GM18873 (cell line): ENCODE data around the gene DLGAP4.

Experiments used
- ATAC-seq: cut with Tn5 transposase; IDR thresholded peaks from one replicate; pipeline ENCODE4 v1.9.1; 2021; ENCODE audit warnings: mild to moderate bottlenecking, moderate library complexity, moderate number of reproducible peaks; ENCODE audit not compliant: unreplicated experiment, low FRiP score

The DLGAP4 gene

DNA sequence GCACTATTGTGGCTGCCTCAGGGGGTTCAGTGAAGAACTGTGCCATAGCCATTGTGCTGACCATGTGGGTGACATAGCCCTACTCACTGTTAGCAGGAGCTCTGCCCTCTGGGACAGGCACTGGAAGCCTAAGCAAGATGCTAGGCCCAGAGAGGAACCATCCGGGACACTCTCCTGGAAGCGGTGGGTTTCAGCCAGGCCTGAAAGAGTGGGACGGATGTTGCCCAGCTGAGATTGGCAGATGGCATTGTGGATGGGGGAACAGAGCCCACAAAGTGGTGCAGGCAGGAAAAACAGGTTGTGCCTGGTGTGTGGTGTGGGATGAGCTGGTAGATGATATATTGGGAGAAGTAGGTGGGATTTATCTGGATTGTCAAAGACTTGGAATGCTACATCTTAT is 40.1 kb downstream of the DLGAP4 start:
- ATAC-seq: no peak

DNA sequence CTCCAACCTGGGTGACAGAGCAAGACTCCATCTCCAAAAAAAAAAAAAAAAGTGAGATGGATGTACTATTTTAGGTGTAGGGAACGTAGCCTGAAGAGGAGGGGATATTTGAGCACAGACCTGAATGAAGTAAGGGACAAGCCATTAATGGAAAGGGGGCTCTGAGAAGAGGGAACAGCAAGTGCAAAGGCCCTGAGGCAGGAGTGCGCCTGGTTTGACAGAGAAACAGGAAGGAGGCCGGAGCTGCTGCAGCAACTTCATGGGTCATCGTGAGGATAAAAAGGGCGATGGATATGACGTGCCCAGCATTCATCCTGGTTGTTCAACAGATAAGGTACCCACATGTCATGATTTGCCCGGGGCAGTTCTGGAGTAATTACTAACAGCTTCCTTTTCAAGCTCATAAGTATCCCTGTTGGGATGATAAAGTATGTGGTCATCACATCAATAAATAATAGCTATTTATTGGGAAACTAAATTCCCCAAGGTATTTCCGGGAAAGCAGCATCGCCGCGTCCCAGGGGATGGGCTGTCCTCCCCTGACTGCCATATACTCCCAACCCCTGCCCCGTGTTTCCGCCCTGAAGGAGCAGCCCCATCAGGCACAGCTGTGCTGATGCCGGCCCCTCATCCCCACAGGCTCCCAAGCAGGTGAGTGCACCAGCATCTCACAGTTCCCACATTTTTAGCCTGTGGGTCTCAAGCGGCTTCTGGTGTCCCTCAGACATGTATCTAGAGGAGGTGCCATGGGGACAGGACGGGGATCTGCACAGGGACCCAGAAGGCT is 43.4 kb downstream of the DLGAP4 start:
- ATAC-seq: no peak

DNA sequence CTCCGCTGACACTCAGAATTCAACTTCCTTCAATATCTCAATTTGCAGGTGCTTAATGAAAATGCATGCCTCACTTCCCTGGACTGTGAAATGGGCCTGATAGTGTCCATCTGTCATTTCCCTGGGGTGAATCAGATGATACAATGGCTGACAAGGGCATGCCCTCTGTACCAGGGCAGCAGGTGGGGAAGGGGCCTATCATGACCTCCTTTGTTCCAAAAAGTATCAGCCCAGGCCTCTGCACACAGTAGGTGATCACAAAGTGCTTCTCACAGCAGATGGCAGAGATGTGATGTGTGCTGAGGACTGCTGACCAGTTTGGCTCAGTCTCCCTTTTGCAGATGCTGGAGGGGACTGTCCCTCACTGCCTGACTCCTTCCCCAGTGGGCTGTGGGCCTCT is 44.3 kb downstream of the DLGAP4 start:
- ATAC-seq: no peak

DNA sequence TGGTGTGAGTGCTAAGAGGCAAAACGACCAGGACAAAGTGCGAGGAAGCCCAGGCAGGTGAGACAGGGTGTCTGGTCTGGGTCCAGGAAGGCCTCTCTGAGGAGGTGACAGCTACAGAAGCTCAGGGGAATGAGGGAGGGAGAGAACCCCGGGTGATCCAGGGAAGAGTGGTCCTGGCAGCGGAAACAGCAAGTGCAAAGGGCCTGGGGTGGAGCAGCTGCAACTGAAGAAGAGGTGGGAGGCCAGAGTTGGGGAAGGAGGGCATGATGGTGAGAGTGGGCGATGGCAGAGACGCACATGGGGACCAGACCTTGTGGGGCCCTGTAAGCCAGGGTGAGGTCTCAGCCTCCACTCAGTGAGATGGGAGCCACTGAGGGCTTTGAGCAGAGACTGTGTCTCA is 45.8 kb downstream of the DLGAP4 start:
- ATAC-seq: no peak

DNA sequence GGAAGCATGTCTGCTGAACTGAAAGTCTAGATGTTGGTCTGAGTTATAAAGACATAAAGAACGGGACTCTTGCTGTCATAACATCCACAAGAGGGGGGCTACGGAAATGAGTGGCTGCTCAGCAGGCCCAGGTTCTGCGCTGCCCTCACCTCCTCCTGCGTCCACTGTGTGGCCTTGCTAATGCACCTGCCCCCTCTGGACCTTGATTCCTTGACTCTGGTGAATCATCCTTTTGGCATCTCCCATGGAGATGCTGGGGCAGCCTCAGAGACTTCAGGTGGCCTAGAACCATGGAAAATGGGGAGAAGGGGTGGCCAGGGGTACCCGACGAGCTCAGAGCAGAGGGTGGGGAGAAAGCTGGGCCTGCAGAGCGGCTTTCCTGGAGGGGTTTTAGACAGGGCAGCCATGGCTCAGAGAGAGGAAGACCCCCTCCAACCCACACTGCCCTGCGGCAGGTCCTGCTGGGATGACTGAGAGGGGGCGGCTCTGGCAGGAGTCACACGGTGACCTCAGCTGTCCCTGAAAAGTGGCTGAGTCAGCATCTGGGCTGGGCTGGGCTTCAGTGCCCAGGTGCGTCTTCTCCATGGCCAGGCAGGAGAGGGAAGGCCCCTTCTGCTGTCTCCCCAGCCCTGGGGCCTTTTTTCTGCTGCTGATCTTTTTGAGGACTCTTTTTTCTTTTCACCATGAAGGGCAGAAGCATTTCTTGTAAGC is 46.9 kb downstream of the DLGAP4 start:
- ATAC-seq: no peak

DNA sequence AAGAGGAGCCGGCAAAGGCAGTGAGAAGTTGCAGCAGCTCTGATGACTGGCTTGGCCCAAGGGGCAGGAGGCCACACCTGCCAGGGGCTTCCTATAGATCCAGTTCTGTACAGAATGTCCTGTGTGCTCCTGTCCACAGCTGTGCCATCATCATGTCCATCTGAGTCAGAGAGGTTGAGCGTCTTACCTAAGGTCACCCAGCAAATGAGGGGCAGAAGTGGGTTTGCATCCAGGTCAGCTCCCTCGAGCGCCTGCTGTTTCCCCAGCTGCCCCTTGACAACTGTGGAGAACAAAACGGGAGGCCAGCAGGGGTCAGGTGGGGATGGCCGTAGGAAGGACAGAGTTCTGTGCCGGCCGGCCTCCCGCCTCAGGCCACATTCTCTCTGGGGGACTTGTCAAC is 47.6 kb downstream of the DLGAP4 start:
- ATAC-seq: no peak

DNA sequence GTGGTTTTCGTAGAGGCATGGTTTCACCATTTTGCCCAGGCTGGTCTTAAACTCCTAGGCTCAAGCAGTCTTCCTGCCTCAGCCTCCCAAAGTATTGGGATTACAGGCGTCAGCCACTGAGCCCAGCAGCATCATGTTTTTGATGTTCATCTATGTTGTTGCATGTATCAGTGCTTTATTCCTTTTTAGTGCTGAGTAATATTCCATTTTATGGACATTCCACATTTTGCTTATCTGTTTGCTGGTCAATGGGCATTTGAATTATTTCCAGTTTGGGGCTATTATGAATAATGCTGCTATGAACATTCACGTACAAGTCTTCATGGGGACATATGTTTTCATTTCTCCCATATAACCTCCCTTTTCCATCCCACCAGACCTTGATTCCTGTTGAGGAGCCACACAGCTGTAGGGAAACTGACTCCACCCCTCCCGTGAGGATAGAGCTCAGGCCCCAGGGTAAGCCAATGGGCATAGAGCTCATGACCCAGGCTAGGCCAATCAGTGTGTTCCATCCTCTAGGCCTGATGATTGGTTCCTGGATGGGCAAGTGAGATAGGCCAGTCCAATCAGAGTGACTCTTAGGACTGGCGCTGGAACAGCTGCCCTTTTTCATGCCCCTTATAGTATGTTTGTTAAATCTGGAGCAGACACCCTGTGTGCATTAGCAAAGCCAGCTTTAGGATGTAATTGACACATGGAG is 49.5 kb downstream of the DLGAP4 start:
- no peak for ATAC-seq

DNA sequence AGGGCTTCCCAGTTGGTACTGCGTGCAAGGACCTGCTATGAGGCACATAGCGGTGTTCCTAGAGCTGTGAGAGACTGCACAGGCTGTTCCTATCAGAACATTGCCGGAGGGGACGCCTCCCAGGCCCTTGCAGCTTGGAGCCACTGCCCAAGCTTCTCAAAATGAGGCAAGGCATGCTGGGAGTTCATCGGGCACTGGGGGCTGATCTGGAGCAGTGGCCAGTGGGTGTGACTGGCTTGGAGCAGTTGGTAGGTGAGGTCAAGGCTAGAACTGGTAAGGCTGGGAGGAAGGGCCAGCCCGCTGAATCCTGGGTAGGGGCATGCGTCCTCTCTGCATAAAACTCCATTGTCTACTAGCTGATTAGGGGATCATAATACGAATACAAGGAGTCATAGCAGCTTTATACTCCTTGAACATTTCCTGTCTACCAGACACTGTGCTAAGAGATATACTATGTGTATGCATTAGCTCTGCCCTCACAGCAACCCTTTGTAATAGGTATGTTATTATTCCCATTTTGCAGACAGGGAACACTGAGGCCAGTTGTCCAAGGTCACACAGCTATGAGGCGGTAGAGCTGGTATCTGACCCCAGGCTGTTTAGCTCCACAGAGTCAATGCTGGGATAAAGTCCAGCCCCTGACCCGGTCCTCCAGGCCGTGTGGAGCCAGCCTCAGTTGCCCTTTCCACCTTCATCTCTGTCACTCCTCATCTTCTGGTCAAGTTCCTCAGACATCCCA is 53.7 kb downstream of the DLGAP4 start:
- ATAC-seq: no peak

DNA sequence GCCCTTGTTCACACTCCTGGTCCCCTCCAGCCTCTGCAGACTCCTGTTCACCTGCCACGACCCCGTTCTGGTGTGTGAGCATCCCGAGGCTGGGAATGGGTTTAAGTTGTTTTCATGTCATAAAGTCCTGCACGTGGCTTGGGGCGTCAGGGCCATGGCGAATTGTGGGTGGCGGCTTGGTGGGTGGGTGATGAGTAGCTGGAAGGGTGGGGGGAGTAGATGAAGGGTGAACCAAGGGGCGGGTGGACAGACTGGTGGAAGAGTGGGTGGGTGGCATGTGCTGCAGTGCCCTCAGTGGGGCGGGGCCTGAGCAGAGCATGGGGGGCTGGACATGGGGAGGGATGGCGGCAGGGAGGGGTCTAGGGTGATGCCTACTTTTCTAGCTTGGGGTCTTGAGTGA is 54.3 kb downstream of the DLGAP4 start:
- ATAC-seq: no peak

DNA sequence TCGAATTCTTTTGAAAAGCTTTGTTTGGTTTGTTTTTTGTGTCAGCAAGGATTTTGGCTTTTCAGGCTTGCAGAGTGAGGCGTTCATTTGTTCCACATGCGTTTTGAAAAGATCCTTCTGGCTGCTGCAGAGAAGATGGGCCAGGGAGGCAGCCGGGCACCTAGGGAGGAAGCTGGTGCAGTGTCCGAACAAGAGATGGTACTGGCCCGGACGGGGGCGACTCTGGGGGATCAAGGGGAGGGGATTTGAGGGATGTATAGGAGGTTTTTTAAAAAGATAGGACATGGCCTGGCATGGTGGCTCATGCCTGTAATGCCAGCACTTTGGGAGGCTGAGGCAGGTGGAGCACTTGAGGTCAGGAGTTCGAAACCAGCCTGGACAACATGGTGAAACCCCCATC is 55.3 kb downstream of the DLGAP4 start:
- ATAC-seq: no peak

DNA sequence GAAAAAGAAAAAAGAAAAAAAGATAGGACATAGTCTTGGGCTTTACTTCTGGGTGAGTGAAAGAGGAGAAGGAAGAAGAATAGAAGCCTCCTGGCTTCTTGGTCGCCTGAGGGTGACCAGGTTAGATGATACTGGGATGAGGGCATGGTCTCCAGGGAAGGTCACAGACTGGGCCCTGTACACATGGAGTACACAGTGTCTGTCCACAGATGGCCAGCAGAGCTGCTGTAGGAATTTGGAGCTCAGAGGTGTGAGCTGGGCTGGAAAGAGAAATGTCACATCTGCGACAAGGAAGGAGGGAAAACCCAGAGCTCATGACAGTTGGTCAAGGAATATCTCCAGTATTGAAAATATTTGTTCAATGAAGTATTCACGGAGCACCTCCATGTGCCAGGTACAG is 56.1 kb downstream of the DLGAP4 start:
- no peak for ATAC-seq

DNA sequence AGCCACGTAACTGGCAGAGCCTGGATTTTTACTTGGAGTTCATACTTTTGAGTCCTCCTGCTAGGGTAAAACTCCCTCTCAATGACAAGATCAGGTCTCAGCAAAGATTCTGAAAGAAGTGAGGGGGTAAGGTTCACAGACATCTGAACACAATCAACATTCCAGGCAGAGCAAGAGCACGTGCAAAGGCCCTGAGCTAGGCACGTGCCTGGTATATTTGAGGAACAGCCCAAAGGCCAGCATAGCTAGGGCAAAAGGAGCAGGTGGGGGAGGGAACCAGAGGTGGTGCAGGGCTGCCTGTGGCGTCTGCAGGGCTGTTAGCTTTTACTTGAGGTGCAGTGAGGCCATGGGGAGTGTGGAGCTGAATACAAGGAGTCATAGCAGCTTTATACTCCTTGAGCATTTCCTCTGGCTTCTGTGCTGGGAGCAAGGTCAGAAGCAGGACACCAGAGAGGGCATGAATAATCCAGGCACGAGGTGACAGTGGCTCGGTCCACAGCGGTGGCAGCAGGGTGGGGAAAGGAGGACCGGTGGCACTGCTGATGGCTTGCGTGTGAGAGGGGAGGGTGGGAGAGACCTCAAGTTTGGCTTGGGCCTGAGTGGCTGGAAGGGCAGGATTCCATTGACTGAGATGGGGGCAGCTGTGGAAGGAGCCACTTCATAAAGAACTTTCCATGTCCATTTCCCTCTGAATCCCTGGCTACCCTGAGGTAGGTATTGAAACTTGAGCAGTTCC is 57.0 kb downstream of the DLGAP4 start:
- no peak for ATAC-seq

DNA sequence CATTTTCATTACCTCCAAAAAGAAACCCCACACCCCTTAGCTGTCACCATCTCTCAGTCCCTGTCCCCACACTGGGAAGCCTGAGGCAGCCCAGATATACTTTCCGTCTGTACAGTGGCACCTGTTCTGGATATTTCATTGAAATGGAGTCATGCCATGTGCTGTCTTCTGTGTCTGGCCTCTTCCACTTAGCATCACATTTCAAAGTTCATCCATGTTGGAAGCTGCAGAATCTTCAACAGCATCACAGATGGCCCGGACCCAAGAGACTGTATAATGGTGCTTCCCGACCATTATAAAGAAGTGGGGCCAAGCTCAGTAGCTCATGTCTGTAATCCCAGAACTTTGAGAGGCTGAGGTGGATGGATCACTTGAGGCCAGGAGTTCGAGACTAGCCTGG is 58.4 kb downstream of the DLGAP4 start:
- ATAC-seq: no peak

DNA sequence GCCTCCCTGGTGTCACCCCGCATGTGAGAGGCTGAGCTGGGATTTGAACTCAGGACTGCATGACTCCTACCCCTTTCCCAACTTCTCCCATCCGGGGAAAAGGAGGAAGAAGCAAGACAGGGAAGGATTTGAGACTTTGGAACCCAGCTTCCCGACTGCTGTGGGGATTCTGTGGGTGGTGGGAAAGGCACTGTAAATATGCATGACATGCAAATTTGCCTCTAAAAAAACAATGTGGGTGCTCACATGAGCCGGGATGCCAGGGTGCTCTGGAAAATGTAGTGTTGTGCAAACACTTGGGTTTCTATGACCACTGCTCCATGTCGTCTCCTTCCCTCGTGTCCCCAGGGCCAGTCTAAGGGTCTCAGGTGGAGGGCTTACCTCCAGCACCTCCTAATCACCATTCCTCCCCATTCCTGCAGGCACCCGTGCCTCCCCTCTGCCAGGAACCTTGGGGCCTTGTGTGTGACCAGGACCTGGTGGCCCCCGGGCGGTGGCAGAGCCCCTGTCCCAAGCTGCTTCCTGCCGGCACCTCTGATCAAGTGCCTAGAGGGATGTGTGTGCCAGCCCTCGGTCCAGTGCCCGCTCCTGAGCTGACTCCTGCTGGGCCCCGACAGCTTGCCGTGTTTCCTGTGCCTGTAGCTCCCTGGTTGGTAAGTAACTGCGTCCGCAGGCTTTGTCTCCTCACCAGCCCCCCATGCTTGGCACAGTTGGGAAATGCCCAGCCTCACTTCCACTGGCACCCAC is 60.7 kb downstream of the DLGAP4 start:
- no peak for ATAC-seq

DNA sequence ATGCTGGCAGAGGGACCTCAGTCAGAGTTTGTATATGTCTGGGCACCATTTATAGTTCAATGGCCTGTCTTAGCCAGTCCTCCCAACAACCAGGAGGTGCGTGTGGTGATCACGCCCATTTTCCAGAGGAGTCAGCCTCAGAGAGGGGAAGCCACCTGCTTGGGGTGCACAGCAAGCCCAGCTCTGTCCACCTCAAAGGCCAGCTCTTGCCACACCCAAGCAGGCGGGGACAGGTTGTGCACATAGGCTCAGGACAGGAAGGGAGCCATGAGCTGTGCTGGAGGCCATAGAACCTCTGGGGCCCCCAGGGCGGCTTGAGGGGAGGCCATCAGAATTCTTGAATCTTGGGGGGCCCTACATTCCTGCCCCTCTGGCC is 61.2 kb downstream of the DLGAP4 start:
- ATAC-seq: no peak

DNA sequence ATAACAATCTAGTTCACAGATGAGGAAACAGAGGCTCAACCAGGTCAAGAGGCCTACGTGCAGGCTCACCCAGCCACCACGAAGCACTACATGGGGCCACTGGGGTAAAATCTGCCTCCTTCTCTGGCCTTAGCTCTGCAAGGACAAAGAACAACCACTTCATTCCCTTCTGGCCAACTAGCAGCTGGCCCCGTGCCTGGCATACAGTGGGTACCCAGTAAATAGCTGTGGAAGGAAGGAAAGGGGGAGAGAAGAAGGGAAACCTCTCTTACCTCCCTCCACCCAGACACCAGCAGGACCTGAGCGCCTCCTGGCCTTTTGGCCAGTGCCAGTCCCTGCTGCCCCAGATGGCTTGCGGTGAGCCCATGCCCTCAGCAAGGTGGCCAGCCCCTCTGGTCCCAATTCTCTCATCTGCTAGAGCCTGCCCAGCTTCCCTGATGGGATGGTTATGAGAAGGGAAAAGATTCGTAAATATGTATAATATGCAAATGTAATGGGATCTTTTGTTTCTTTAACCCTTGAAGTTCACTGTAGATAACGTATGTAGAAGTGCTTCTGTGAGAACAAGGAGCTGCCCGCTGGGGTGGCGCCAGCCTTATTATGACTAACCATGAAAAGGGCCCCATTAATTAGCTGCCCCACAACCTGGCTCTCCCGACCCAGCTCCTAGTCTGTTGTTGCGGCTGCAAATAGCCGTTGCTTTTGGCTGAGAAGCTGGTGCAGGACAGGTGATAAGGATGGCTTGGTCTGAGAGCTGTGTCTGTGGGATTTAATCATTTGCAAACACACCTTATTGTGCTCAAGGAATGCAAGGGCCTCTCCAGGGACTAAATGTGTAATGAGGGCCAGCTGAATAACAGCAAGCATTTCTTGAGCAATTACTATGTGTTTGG is 62.0 kb downstream of the DLGAP4 start:
- ATAC-seq: no peak

DNA sequence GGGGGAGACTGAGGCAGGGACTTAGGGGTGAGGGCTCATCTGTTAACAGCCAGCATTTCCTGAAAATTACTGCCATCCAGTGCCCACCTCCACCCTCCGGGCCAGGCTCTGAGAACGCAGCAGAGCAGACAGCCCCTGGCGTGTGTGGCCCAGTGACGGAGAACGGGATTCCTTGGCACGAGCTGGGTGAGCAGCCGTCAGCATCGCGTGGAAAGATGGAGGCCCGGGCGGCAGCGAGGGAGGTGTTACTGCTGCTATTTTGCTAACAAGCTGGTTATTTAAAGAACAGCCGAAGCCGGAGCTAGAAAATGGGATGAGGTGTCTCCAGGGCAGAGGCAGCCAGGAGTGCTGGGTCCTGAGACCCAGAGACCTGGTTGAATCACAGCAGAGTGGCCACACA is 62.7 kb downstream of the DLGAP4 start:
- ATAC-seq: no peak

DNA sequence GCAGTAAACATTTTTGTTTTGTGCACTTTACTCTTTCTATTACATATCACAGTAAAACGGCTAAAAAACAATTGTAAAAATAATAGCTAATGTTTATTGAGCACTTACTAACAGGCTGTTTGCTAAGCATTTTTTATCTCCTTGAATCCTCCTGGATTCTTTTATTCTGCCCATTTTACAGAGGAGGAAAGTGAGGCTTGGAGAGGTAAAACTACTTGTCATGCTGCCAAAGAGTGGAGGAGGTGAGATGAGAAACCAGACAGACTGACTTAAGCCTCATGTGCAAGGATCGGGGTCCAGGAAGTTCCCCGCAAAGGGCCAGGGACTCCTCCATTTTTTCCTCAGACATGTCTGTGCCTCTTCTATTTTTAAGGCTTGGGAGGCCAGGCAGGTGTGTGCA is 63.6 kb downstream of the DLGAP4 start:
- ATAC-seq: no peak
